ENCODE results near the gene AGPAT4.

DNA sequence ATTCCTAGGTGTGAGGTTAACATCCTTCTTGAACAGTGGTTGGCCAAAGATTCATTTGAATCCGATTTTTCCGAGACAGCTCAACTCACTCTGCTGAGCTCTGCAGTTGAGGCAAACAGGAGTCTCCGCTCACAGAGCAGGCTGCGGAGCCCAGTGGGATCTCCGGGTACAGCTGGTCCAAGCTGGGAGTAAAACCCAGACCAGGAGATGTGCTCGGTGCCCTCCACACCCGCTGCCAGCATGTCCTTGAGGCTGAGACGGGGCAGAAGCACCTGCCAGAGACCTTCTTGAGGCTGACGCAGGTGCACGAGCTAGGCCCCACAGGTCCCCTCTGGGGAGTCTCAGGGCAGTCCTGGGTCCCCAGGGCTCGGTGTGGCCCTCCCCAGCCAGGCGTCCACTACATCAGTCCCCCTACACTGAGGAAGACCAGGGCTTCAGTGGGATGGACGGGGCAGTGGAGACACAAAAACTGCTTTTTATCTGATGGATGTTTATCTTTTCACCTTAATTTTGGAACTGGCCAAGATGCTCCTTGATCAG lies 119.0 kb downstream of the AGPAT4 start:
- TF ChIP-seq MAX (IDR thresholded peaks at IDR 0.05) = no peak
- no peak for TF ChIP-seq ATF3 (CRISPR knock-in tag; IDR thresholded peaks at IDR 0.05)
- no peak for TF ChIP-seq ARHGAP35 (CRISPR knock-in tag; IDR thresholded peaks at IDR 0.05; ENCODE audit: borderline replicate concordance)
- TF ChIP-seq SSRP1 (CRISPR knock-in tag; IDR thresholded peaks at IDR 0.05) = no peak
- no peak for TF ChIP-seq ZNF572 (CRISPR knock-in tag; IDR thresholded peaks at IDR 0.05)
- TF ChIP-seq TCF7L2 (IDR thresholded peaks at IDR 0.05; ENCODE audit: low read depth, low read length) = no peak

Data from HepG2 (cell line).